Measurements from ENCODE around the gene CCPG1.

- no peak for TF ChIP-seq CTCF (conservative IDR thresholded peaks at IDR 0.05; ENCODE audit: low read depth, low read length)
- no peak for TF ChIP-seq EZH2 (IDR thresholded peaks at IDR 0.05; ENCODE audit: borderline replicate concordance, low read depth, low read length, poor library complexity, severe bottlenecking)
These were observed 18.9 kb downstream of the CCPG1 start for GRCh38 chr15:55389264-55389607.
